Measurements from ENCODE around the gene CYP4F11.
"Not testable (repeated sequence)": the region's sequence is repeated elsewhere in the genome, so short reads cannot be mapped to it uniquely, and the experiment has no call there.

Gene CYP4F11

GRCh38 chr19:15923702-15924101, 10.6 kb downstream of the CYP4F11 start:
- DNase-seq (ENCODE audit: low spot score) = no peak

GRCh38 chr19:15922021-15922420, 12.3 kb downstream of the CYP4F11 start:
- DNase-seq (ENCODE audit: low spot score) = no peak

- no peak for DNase-seq (ENCODE audit: low spot score)
Observed at GRCh38 chr19:15919243-15919642, 15.1 kb downstream of the CYP4F11 start.

- no peak for DNase-seq (ENCODE audit: low spot score)
Observed at GRCh38 chr19:15915109-15915508, 19.2 kb downstream of the CYP4F11 start.

GRCh38 chr19:15913830-15914229, 20.5 kb downstream of the CYP4F11 start:
- no peak for DNase-seq (ENCODE audit: low spot score)

GRCh38 chr19:15913384-15913783, 20.9 kb downstream of the CYP4F11 start:
- no peak for DNase-seq (ENCODE audit: low spot score)

- DNase-seq (ENCODE audit: low spot score) = no peak
Observed at GRCh38 chr19:15911599-15912235, 22.6 kb downstream of the CYP4F11 start.

GRCh38 chr19:15905026-15905425, 29.3 kb downstream of the CYP4F11 start:
- DNase-seq (ENCODE audit: low spot score) = no peak

- DNase-seq (ENCODE audit: low spot score) = not testable (repeated sequence)
Observed at GRCh38 chr19:15902898-15903297, 31.4 kb downstream of the CYP4F11 start.

- DNase-seq (ENCODE audit: low spot score) = no peak
Observed at GRCh38 chr19:15902254-15902653, 32.1 kb downstream of the CYP4F11 start.

GRCh38 chr19:15900504-15900903, 33.8 kb downstream of the CYP4F11 start:
- DNase-seq (ENCODE audit: low spot score) = no peak

- DNase-seq (ENCODE audit: low spot score) = not testable (repeated sequence)
Observed at GRCh38 chr19:15900032-15900431, 34.3 kb downstream of the CYP4F11 start.

- not testable (repeated sequence) for DNase-seq (ENCODE audit: low spot score)
Observed at GRCh38 chr19:15899561-15899960, 34.8 kb downstream of the CYP4F11 start.

- DNase-seq (ENCODE audit: low spot score) = no peak
Observed at GRCh38 chr19:15897738-15898276, 36.5 kb downstream of the CYP4F11 start, which contains the start of gene CYP4F2. TSS of gene CYP4F2 (minus strand) at chr19:15898074. CDS start at chr19:15897611, 463 bp downstream.

GRCh38 chr19:15897026-15897737, 37.1 kb downstream of the CYP4F11 start:
- DNase-seq (ENCODE audit: low spot score) = no peak

GRCh38 chr19:15895876-15896430, 38.4 kb downstream of the CYP4F11 start:
- DNase-seq (ENCODE audit: low spot score) = no peak

- no peak for DNase-seq (ENCODE audit: low spot score)
Observed at GRCh38 chr19:15894359-15894758, 40.0 kb downstream of the CYP4F11 start.

- DNase-seq (ENCODE audit: low spot score) = no peak
Observed at GRCh38 chr19:15893477-15893876, 40.9 kb downstream of the CYP4F11 start.

GRCh38 chr19:15892012-15892411, 42.3 kb downstream of the CYP4F11 start:
- DNase-seq (ENCODE audit: low spot score) = no peak

- no peak for DNase-seq (ENCODE audit: low spot score)
Observed at GRCh38 chr19:15891434-15891833, 42.9 kb downstream of the CYP4F11 start.

- not testable (repeated sequence) for DNase-seq (ENCODE audit: low spot score)
Observed at GRCh38 chr19:15889339-15889738, 45.0 kb downstream of the CYP4F11 start.

- DNase-seq (ENCODE audit: low spot score) = no peak
Observed at GRCh38 chr19:15885919-15886318, 48.4 kb downstream of the CYP4F11 start.

- DNase-seq (ENCODE audit: low spot score) = no peak
Observed at GRCh38 chr19:15885167-15885566, 49.2 kb downstream of the CYP4F11 start.

All from globus pallidus (tissue), 1 donor.